Neural crest cell (in vitro differentiated cells): ENCODE measurements around the gene NFKBIZ. TPM values are rescaled to one million over a fixed set of nuclear protein-coding genes. Genes with fewer than 3 reads are reported as not detected.
"Not testable (repeated sequence)": the region's sequence is repeated elsewhere in the genome, so short reads cannot be mapped to it uniquely, and the experiment has no call there.

Source experiments
- DNase-seq: peaks from one replicate; pipeline ENCODE4 v3.0.0; 2021; ENCODE audit warnings: low read depth, mixed read lengths, low spot score
- H3K27ac Mint-ChIP-seq: one replicate; pipeline ENCODE4 v1.8.0; 2021; ENCODE audit warnings: mild to moderate bottlenecking, mixed read lengths; ENCODE audit not compliant: unreplicated experiment
- H3K27me3 Mint-ChIP-seq: 2 replicates; pipeline ENCODE4 v1.8.0; 2021; ENCODE audit warnings: low read depth, mild to moderate bottlenecking, mixed read lengths
- H3K36me3 Mint-ChIP-seq: 2 replicates; pipeline ENCODE4 v1.8.0; 2021; ENCODE audit warnings: low read depth, mild to moderate bottlenecking, mixed read lengths
- H3K4me1 Mint-ChIP-seq: 2 replicates; pipeline ENCODE4 v1.8.0; 2021; ENCODE audit warnings: mixed read lengths
- H3K4me3 Mint-ChIP-seq: one replicate; pipeline ENCODE4 v1.8.0; 2021; ENCODE audit warnings: mild to moderate bottlenecking, mixed read lengths
- H3K9me3 Mint-ChIP-seq: 2 replicates; pipeline ENCODE4 v1.8.0; 2021; ENCODE audit warnings: mixed read lengths
- CTCF ChIP-seq: fragments of 200-600 bp; sonication (generic); conservative IDR thresholded peaks from 2 replicates; pipeline ENCODE4 v1.5.0; 2021; ENCODE audit warnings: antibody characterized with exemption, mild to moderate bottlenecking
- total RNA-seq: library from RNA; stranded (reverse); gene quantifications from 2 replicates; pipeline ENCODE4 v1.2.1, GENCODE V29; 2021

The NFKBIZ gene
- total RNA-seq, 1 donor from 2014 or later: 6.2 TPM

- Mint-ChIP-seq H3K9me3 (no peaks in the 10 kb centered on the region), H3K36me3 (peaks cover 1% of the 10 kb centered on the region), H3K4me3 (no peak overlapping the region), H3K4me1 (no peaks in the 10 kb centered on the region), H3K27me3 (no peaks in the 10 kb centered on the region), H3K27ac (no peak overlapping the region)
- no peak for DNase-seq
- no peak for TF ChIP-seq CTCF
Measured at GRCh38 chr3:101858464-101859030, 9.2 kb downstream of the NFKBIZ start.

- Mint-ChIP-seq H3K36me3 (no peaks in the 10 kb centered on the region), H3K4me3 (no peak overlapping the region), H3K4me1 (no peaks in the 10 kb centered on the region), H3K27ac (no peak overlapping the region), H3K9me3 (no peaks in the 10 kb centered on the region), H3K27me3 (no peaks in the 10 kb centered on the region)
- no peak for TF ChIP-seq CTCF
- no peak for DNase-seq
Measured at GRCh38 chr3:101859882-101860448, 10.7 kb downstream of the NFKBIZ start.

- TF ChIP-seq CTCF: no peak
- no peaks in the 10 kb centered on the region for H3K4me1 Mint-ChIP-seq
- H3K27me3 Mint-ChIP-seq: no peaks in the 10 kb centered on the region
- H3K4me3 Mint-ChIP-seq: no peak overlapping the region
- H3K36me3 Mint-ChIP-seq: no peaks in the 10 kb centered on the region
- H3K9me3 Mint-ChIP-seq: no peaks in the 10 kb centered on the region
- no peak for DNase-seq
- H3K27ac Mint-ChIP-seq: no peak overlapping the region
Measured at GRCh38 chr3:101861212-101861788, 12.0 kb downstream of the NFKBIZ start.

GRCh38 chr3:101861789-101862415, 12.6 kb downstream of the NFKBIZ start:
- no peaks in the 10 kb centered on the region for H3K27me3 Mint-ChIP-seq
- no peaks in the 10 kb centered on the region for H3K4me1 Mint-ChIP-seq
- H3K9me3 Mint-ChIP-seq: no peaks in the 10 kb centered on the region
- TF ChIP-seq CTCF: no peak
- no peak for DNase-seq
- H3K36me3 Mint-ChIP-seq: no peaks in the 10 kb centered on the region
- H3K27ac Mint-ChIP-seq: no peak overlapping the region
- no peak overlapping the region for H3K4me3 Mint-ChIP-seq

- DNase-seq: no peak
- no peak overlapping the region for H3K27ac Mint-ChIP-seq
- no peak overlapping the region for H3K4me3 Mint-ChIP-seq
- no peaks in the 10 kb centered on the region for H3K27me3 Mint-ChIP-seq
- TF ChIP-seq CTCF: no peak
- no peaks in the 10 kb centered on the region for H3K36me3 Mint-ChIP-seq
- no peaks in the 10 kb centered on the region for H3K9me3 Mint-ChIP-seq
- peaks cover 6% of the 10 kb centered on the region for H3K4me1 Mint-ChIP-seq
Measured at GRCh38 chr3:101862416-101863165, 13.3 kb downstream of the NFKBIZ start.

GRCh38 chr3:101864926-101865325, 15.6 kb downstream of the NFKBIZ start:
- H3K27ac Mint-ChIP-seq, H3K4me1 Mint-ChIP-seq, H3K27me3 Mint-ChIP-seq, H3K4me3 Mint-ChIP-seq, DNase-seq, H3K9me3 Mint-ChIP-seq, H3K36me3 Mint-ChIP-seq: not testable (repeated sequence)
